ENCODE data around the gene ZNF521. TPM values are rescaled to one million over a fixed set of nuclear protein-coding genes. Genes with fewer than 3 reads are reported as not detected.

Gene ZNF521
- total RNA-seq, 1 experiment from 2014 or later = not detected

DNA sequence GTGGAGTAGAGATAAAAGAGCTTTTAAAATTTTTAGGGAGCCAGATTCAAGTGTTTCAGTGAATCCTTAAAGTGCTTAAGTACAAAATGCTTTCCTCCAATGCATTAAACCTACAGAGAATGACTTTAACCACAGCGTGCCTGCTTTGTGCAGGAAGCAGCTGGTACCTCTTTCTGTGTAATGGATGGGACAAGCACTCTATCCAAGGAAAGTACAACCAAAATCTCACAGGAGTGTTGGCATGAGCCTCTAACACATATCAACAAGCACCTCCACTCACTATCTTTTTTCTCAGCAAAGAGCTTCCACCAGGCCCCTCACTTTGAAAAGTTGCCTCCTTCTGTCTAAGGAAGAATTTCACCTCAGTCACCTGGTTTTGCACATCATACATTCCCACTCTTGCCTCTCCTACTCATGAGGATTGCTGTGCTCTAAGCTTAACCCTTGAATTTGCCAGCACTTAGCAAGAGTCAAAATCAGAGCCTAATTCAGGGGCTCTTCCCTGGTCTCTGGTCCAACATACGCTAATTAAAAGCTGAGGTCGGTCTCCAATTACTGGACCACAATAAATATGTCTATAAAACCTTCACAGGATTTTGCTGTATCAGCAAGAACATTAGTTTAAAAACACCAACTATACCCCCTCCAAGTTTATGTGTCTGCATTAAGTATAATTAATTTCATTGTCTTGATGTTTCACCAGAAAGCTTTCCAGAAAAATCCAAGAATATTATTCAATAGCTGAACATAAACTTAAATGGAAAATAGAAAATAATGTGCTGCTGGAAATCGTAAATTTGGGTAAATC lies 68.9 kb downstream of the ZNF521 start:
- no peaks in the 10 kb centered on the region for H3K4me1 ChIP-seq (ENCODE audit: low read length)
- H4K20me1 ChIP-seq (ENCODE audit: insufficient read depth, low read depth, low read length) = no peaks in the 10 kb centered on the region
- no peak overlapping the region for H2AFZ ChIP-seq (ENCODE audit: low read length)
- no peak overlapping the region for H3K9ac ChIP-seq (ENCODE audit: low read length)
- H3K36me3 ChIP-seq (ENCODE audit: insufficient read depth, low read length) = no peaks in the 10 kb centered on the region
- no peak for DNase-seq
- H3K9me3 ChIP-seq (ENCODE audit: low read length) = no peaks in the 10 kb centered on the region
- no peaks in the 10 kb centered on the region for H3K79me2 ChIP-seq (ENCODE audit: low read length)
- H3K4me2 ChIP-seq (ENCODE audit: low read depth, low read length, poor library complexity, severe bottlenecking) = no peak overlapping the region
- H3K27ac ChIP-seq (ENCODE audit: low read length) = no peak overlapping the region
- no peak overlapping the region for H3K4me3 ChIP-seq (ENCODE audit: low read length)
- no peaks in the 10 kb centered on the region for H3K9me2 ChIP-seq (replicated peaks; ENCODE audit: insufficient read depth, low read length)
- no peaks in the 10 kb centered on the region for H3K27me3 ChIP-seq (ENCODE audit: low read length)

DNA sequence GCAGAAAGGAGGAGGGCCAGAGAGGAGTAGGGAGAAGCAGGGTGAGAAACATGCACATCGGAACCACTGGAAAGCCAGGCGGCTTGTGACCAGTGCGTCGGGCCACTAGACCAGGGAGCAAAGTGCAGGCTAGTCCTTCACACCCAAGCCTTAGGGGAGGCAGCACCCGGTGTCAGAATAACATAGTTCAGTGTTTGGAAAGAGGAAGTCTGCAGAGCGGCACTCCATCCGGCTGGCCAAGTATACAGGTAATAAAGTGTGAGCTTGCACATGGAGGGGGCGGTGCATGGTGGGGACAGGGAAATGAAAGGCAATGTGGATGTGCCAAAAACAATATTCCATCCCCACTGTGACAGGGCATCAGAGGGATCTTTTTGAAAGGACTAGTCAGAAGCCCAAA lies 69.7 kb downstream of the ZNF521 start:
- Histone ChIP-seq H3K4me2 (ENCODE audit: low read depth, low read length, poor library complexity, severe bottlenecking) (no peak overlapping the region), H3K27me3 (ENCODE audit: low read length) (no peaks in the 10 kb centered on the region), H2AFZ (ENCODE audit: low read length) (no peak overlapping the region)

DNA sequence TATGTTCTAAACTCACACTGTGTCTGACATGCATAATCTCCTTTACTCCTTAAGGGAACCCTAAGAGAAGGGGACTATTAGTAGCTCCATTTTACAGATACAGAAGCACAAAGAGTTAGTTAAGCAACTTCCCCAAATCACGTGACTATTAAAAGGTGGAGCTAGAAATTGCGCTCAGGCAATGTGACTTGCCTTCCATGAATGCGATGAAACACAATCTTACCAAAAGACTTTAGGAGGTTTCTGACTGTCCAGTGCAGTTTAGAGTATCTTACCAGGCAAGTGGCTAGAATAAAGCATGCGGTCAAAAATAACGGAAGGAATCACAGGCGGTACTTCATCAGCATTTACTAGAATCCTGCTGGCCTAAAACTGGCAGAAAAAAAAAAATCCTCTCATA lies 70.4 kb downstream of the ZNF521 start:
- Histone ChIP-seq H3K9ac (ENCODE audit: low read length) (no peak overlapping the region), H3K36me3 (ENCODE audit: insufficient read depth, low read length) (no peaks in the 10 kb centered on the region), H3K9me3 (ENCODE audit: low read length) (no peaks in the 10 kb centered on the region), H3K27me3 (ENCODE audit: low read length) (no peaks in the 10 kb centered on the region), H2AFZ (ENCODE audit: low read length) (no peak overlapping the region), H3K27ac (ENCODE audit: low read length) (no peak overlapping the region), H3K79me2 (ENCODE audit: low read length) (no peaks in the 10 kb centered on the region), H4K20me1 (ENCODE audit: insufficient read depth, low read depth, low read length) (no peaks in the 10 kb centered on the region), H3K9me2 (replicated peaks; ENCODE audit: insufficient read depth, low read length) (no peaks in the 10 kb centered on the region), H3K4me3 (ENCODE audit: low read length) (no peak overlapping the region), H3K4me2 (ENCODE audit: low read depth, low read length, poor library complexity, severe bottlenecking) (no peak overlapping the region), H3K4me1 (ENCODE audit: low read length) (no peaks in the 10 kb centered on the region)
- DNase-seq = no peak

More for the DNA sequence above, 69.7 kb downstream of the ZNF521 start:
- no peaks in the 10 kb centered on the region for H4K20me1 ChIP-seq (ENCODE audit: insufficient read depth, low read depth, low read length)
- H3K9me3 ChIP-seq (ENCODE audit: low read length) = no peaks in the 10 kb centered on the region
- H3K9me2 ChIP-seq (replicated peaks; ENCODE audit: insufficient read depth, low read length) = no peaks in the 10 kb centered on the region
- H3K27ac ChIP-seq (ENCODE audit: low read length) = no peak overlapping the region
- no peak for DNase-seq
- no peak overlapping the region for H3K9ac ChIP-seq (ENCODE audit: low read length)
- H3K4me3 ChIP-seq (ENCODE audit: low read length) = no peak overlapping the region
- no peaks in the 10 kb centered on the region for H3K36me3 ChIP-seq (ENCODE audit: insufficient read depth, low read length)
- H3K4me1 ChIP-seq (ENCODE audit: low read length) = no peaks in the 10 kb centered on the region
- H3K79me2 ChIP-seq (ENCODE audit: low read length) = no peaks in the 10 kb centered on the region

DNA sequence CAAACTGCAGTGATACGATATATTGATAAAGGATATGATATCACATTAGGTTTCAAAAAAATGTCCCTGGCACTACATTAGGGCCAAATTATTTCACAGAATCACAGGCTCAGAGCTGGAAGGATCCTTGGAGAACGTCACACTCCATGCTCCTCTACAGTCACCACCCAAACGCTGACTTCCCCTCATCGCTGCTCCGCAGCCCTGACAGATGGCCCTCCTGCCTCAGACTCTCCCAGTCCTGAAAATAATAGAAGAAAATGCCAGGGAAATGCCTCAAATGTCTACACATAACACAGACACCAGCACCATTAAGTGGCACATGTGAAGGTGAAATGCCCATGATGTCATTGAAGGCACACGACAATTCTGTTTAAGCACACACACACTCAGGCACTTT lies 72.0 kb downstream of the ZNF521 start:
- H3K9me2 ChIP-seq (replicated peaks; ENCODE audit: insufficient read depth, low read length) = no peaks in the 10 kb centered on the region
- H2AFZ ChIP-seq (ENCODE audit: low read length) = no peak overlapping the region
- H3K4me2 ChIP-seq (ENCODE audit: low read depth, low read length, poor library complexity, severe bottlenecking) = no peak overlapping the region
- no peaks in the 10 kb centered on the region for H3K4me1 ChIP-seq (ENCODE audit: low read length)
- DNase-seq = no peak
- no peak overlapping the region for H3K4me3 ChIP-seq (ENCODE audit: low read length)
- H3K27me3 ChIP-seq (ENCODE audit: low read length) = no peaks in the 10 kb centered on the region
- H3K27ac ChIP-seq (ENCODE audit: low read length) = no peak overlapping the region
- H4K20me1 ChIP-seq (ENCODE audit: insufficient read depth, low read depth, low read length) = no peaks in the 10 kb centered on the region
- no peaks in the 10 kb centered on the region for H3K36me3 ChIP-seq (ENCODE audit: insufficient read depth, low read length)
- H3K79me2 ChIP-seq (ENCODE audit: low read length) = no peaks in the 10 kb centered on the region
- no peak overlapping the region for H3K9ac ChIP-seq (ENCODE audit: low read length)
- H3K9me3 ChIP-seq (ENCODE audit: low read length) = no peaks in the 10 kb centered on the region

DNA sequence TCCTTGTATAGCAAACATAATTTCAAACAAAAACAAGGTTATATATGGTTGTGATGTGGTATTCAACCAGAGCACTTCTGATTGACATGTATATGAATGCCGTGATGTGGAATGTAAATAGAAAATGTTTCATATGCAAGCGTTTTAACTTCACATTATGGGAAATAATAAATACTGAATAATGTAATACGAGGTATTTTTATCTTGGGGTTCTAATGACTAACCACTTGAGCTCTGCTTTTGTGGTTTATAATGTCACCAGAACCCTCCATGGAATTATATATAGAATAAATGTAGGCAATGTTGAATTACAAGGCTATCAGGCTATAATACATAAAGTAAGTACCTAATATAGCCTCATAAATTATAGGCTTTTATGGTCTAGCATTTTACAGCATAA lies 72.4 kb downstream of the ZNF521 start:
- Histone ChIP-seq H3K79me2 (ENCODE audit: low read length) (no peaks in the 10 kb centered on the region), H2AFZ (ENCODE audit: low read length) (no peak overlapping the region)

DNA sequence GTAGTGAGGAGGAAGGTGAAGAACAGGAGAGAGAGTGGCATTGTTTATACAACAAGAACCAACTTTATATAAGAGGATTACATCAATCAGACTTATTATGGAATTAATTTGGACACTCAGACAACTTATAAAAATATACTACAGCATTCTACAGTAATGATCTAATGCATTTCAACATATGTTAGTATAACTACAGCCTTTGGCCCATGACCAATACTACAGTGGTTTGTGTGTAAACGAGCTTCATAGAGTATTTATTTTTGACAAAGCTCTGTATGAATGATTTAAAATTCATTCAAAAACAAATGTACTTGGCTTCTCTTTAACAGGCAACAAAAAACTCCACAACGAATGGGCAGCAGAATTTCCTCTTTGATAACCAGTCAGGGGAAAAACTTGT lies 72.8 kb downstream of the ZNF521 start:
- no peaks in the 10 kb centered on the region for H3K36me3 ChIP-seq (ENCODE audit: insufficient read depth, low read length)
- no peak overlapping the region for H2AFZ ChIP-seq (ENCODE audit: low read length)
- no peaks in the 10 kb centered on the region for H3K4me1 ChIP-seq (ENCODE audit: low read length)
- no peak for DNase-seq
- no peaks in the 10 kb centered on the region for H3K79me2 ChIP-seq (ENCODE audit: low read length)
- H4K20me1 ChIP-seq (ENCODE audit: insufficient read depth, low read depth, low read length) = no peaks in the 10 kb centered on the region
- no peak overlapping the region for H3K27ac ChIP-seq (ENCODE audit: low read length)
- no peak overlapping the region for H3K4me2 ChIP-seq (ENCODE audit: low read depth, low read length, poor library complexity, severe bottlenecking)
- no peaks in the 10 kb centered on the region for H3K9me3 ChIP-seq (ENCODE audit: low read length)
- H3K9ac ChIP-seq (ENCODE audit: low read length) = no peak overlapping the region
- no peak overlapping the region for H3K4me3 ChIP-seq (ENCODE audit: low read length)
- no peaks in the 10 kb centered on the region for H3K9me2 ChIP-seq (replicated peaks; ENCODE audit: insufficient read depth, low read length)
- no peaks in the 10 kb centered on the region for H3K27me3 ChIP-seq (ENCODE audit: low read length)

More for the DNA sequence above, 72.4 kb downstream of the ZNF521 start:
- no peaks in the 10 kb centered on the region for H3K27me3 ChIP-seq (ENCODE audit: low read length)
- no peaks in the 10 kb centered on the region for H3K4me1 ChIP-seq (ENCODE audit: low read length)
- no peak for DNase-seq
- no peaks in the 10 kb centered on the region for H4K20me1 ChIP-seq (ENCODE audit: insufficient read depth, low read depth, low read length)
- no peaks in the 10 kb centered on the region for H3K9me2 ChIP-seq (replicated peaks; ENCODE audit: insufficient read depth, low read length)
- no peak overlapping the region for H3K4me2 ChIP-seq (ENCODE audit: low read depth, low read length, poor library complexity, severe bottlenecking)
- H3K27ac ChIP-seq (ENCODE audit: low read length) = no peak overlapping the region
- no peak overlapping the region for H3K4me3 ChIP-seq (ENCODE audit: low read length)
- H3K9me3 ChIP-seq (ENCODE audit: low read length) = no peaks in the 10 kb centered on the region
- no peaks in the 10 kb centered on the region for H3K36me3 ChIP-seq (ENCODE audit: insufficient read depth, low read length)
- no peak overlapping the region for H3K9ac ChIP-seq (ENCODE audit: low read length)

DNA sequence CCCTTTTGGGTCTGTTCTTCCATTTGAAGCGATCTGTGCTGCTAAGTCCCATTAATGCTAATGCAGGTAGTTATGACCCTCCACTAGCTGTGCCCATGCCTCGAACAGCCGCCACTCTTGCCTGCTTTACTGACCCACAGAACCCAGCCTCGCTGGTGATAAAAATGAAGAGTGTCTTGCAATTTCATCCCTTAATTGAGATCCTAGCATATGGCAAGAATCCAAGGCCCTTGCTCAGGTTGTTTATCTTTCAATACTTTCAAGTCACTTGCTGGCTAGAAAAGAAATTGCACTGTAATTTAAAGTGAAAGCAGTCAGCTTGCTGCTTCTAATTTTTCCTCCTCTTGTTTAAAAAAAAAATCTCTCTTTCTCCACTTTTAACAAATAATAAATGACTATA lies 73.6 kb downstream of the ZNF521 start:
- no peak overlapping the region for H3K4me2 ChIP-seq (ENCODE audit: low read depth, low read length, poor library complexity, severe bottlenecking)

DNA sequence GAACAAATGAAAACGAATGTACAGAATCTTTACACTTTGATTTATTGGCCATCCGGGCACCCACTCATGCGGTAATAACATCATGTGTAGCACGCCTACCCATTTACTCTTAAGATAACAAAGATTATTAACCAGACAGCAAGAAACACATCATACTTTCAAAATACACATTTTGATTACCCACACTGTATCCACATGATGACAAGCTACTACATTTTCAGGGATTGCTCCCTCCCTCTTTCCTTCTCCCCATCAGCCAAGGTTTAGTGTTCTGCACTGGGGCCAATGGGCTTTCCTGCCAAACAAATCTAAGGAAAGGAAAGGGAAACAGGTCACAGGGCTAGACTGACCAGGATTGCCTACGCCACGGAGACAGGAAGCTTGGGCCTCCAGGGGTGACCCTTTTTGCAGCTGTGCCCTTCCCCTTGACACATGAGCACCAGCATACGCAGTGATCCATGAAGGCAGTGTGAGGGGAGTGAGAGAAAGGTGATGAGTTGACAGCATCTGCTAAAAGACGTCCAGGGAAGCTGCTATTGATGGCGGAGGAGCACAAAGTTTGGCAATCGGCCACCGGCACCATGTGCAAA lies 76.5 kb downstream of the ZNF521 start:
- no peaks in the 10 kb centered on the region for H3K9me3 ChIP-seq (ENCODE audit: low read length)
- DNase-seq = no peak
- H3K36me3 ChIP-seq (ENCODE audit: insufficient read depth, low read length) = no peaks in the 10 kb centered on the region
- no peak overlapping the region for H3K9ac ChIP-seq (ENCODE audit: low read length)
- H3K9me2 ChIP-seq (replicated peaks; ENCODE audit: insufficient read depth, low read length) = no peaks in the 10 kb centered on the region
- H3K4me3 ChIP-seq (ENCODE audit: low read length) = no peak overlapping the region
- H4K20me1 ChIP-seq (ENCODE audit: insufficient read depth, low read depth, low read length) = no peaks in the 10 kb centered on the region
- H2AFZ ChIP-seq (ENCODE audit: low read length) = no peak overlapping the region
- no peak overlapping the region for H3K4me2 ChIP-seq (ENCODE audit: low read depth, low read length, poor library complexity, severe bottlenecking)
- H3K27me3 ChIP-seq (ENCODE audit: low read length) = no peaks in the 10 kb centered on the region
- no peaks in the 10 kb centered on the region for H3K4me1 ChIP-seq (ENCODE audit: low read length)
- H3K27ac ChIP-seq (ENCODE audit: low read length) = no peak overlapping the region
- H3K79me2 ChIP-seq (ENCODE audit: low read length) = no peaks in the 10 kb centered on the region

More for the DNA sequence above, 73.6 kb downstream of the ZNF521 start:
- Histone ChIP-seq H3K9me2 (replicated peaks; ENCODE audit: insufficient read depth, low read length) (no peaks in the 10 kb centered on the region), H4K20me1 (ENCODE audit: insufficient read depth, low read depth, low read length) (no peaks in the 10 kb centered on the region), H3K79me2 (ENCODE audit: low read length) (no peaks in the 10 kb centered on the region), H3K4me3 (ENCODE audit: low read length) (no peak overlapping the region), H2AFZ (ENCODE audit: low read length) (no peak overlapping the region), H3K4me1 (ENCODE audit: low read length) (no peaks in the 10 kb centered on the region), H3K27me3 (ENCODE audit: low read length) (no peaks in the 10 kb centered on the region), H3K27ac (ENCODE audit: low read length) (no peak overlapping the region), H3K9me3 (ENCODE audit: low read length) (no peaks in the 10 kb centered on the region), H3K36me3 (ENCODE audit: insufficient read depth, low read length) (no peaks in the 10 kb centered on the region), H3K9ac (ENCODE audit: low read length) (no peak overlapping the region)
- no peak for DNase-seq
